Psoas muscle (tissue), 8 donors: ENCODE results near the gene NEURL1. TPM values are rescaled to one million over a fixed set of nuclear protein-coding genes. Genes with fewer than 3 reads are reported as not detected.

Experiments
- ATAC-seq, 4 donors: fragments of 200-7000 bp; cut with Tn5 transposase; one replicate each; pipeline ENCODE4 v1.9.1; 2020; ENCODE audit warnings: moderate library complexity in 3 of 4, mild to moderate bottlenecking in 2 of 4
- DNase-seq, 2 donors: peaks; one replicate each; pipeline ENCODE4 v3.0.0-alpha.2; 2020
- H3K27ac ChIP-seq: fragments of 200-600 bp; one replicate; pipeline ENCODE4 v1.8.0; 2022
- H3K27me3 ChIP-seq, 3 donors: fragments of 200-600 bp in 1 of 3; one replicate each; pipeline versions ENCODE4 v1.6.1 to v1.8.0; 2013 to 2022; ENCODE audit warnings: low read length in 2 of 3, mild to moderate bottlenecking in 2 of 3, moderate library complexity in 1 of 3; ENCODE audit not compliant: insufficient read depth in 3 of 3
- H3K36me3 ChIP-seq, 2 donors: fragments of 200-600 bp in 1 of 2; one replicate each; pipeline versions ENCODE4 v1.6.1 to v1.8.0; 2013 to 2022; ENCODE audit warnings: low read depth in 1 of 2, mild to moderate bottlenecking in 1 of 2, moderate library complexity in 1 of 2; ENCODE audit not compliant: insufficient read depth in 1 of 2
- H3K4me1 ChIP-seq: fragments of 200-600 bp; one replicate; pipeline ENCODE4 v1.8.0; 2022
- H3K4me3 ChIP-seq: fragments of 200-600 bp; one replicate; pipeline ENCODE4 v1.8.0; 2022; ENCODE audit warnings: mild to moderate bottlenecking
- H3K9me3 ChIP-seq: fragments of 200-600 bp; one replicate; pipeline ENCODE4 v1.8.0; 2022
- WGBS, 3 donors: extraction: QIAGEN DNeasy Blood & Tissue Kit; methylation state at CpG; one replicate each; pipeline versions ENCODE4 v1.1.6 to v1.1.7; 2013; 5-methylcytosine and 5-hydroxymethylcytosine counted together
- intact Hi-C, 2 donors: fragments of 100-400 bp; cut with DNase I; formaldehyde crosslinking; loops; one replicate each; pipeline versions ENCODE4 v1.11.0 to v1.14.2; 2022
- polyA plus RNA-seq, 3 donors: library from polyadenylated mRNA; stranded (reverse); fragments of 200-250 nt; gene quantifications; one replicate each; pipeline ENCODE4 v1.2.3, GENCODE V29; 2013
- total RNA-seq, 4 donors: library from RNA; stranded (reverse); fragmentation: NEBNext Ultra II Directional in 2 of 4; extraction: Animal tissue kit (Norgen Biotek cat#: 25700) in 2 of 4; gene quantifications; one replicate each; pipeline versions ENCODE4 v1.2.1 to v1.2.4, GENCODE V29; 2021 to 2023
- TF ChIP-seq, protein P1 (sequence below): fragments of 200-600 bp; IDR thresholded peaks from one replicate; pipeline ENCODE4 v1.8.0; 2022; ENCODE audit warnings: antibody characterized with exemption
- donor health status: healthy with polysubstance abuse.
- donor health status: DM: no; HTN: no; CAD: no; lungs with moderate emphysema.
- donor health status: Bipolar disorder and iron deficiency.
- donor health status: healthy.
- donor health status: DM: yes; HTN: yes; CAD: no.
- donor health status: DM: no; HTN: no; CAD: no.
- donor health status: DM: no; HTN: no; CAD: no.
- donor health status: DM: yes; HTN: yes; CAD: no.

NEURL1 gene
- total and polyA plus RNA-seq, 7 donors: 10.9 to 103 (median 66.6) TPM

GRCh38 chr10:103455235-103455634, 38.3 kb upstream of the NEURL1 start:
- DNase-seq: peak in 1 of 2 donors; percentile 38
- no peak for ATAC-seq
- no peaks in the 10 kb centered on the region for H3K36me3 ChIP-seq
- TF ChIP-seq, protein P1, sequence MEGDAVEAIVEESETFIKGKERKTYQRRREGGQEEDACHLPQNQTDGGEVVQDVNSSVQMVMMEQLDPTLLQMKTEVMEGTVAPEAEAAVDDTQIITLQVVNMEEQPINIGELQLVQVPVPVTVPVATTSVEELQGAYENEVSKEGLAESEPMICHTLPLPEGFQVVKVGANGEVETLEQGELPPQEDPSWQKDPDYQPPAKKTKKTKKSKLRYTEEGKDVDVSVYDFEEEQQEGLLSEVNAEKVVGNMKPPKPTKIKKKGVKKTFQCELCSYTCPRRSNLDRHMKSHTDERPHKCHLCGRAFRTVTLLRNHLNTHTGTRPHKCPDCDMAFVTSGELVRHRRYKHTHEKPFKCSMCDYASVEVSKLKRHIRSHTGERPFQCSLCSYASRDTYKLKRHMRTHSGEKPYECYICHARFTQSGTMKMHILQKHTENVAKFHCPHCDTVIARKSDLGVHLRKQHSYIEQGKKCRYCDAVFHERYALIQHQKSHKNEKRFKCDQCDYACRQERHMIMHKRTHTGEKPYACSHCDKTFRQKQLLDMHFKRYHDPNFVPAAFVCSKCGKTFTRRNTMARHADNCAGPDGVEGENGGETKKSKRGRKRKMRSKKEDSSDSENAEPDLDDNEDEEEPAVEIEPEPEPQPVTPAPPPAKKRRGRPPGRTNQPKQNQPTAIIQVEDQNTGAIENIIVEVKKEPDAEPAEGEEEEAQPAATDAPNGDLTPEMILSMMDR: no peak
- intact Hi-C loops: no loop called here
- 77 to 78% (median 77%) methylated on average over 22 to 25 of the region's 25 CpGs for WGBS, 3 donors
- H3K9me3 ChIP-seq: no peaks in the 10 kb centered on the region
- H3K27ac ChIP-seq: no peak overlapping the region
- H3K27me3 ChIP-seq: peaks cover 0 to 7% (median 0%) of the 10 kb centered on the region in 3 donors
- no peak overlapping the region for H3K4me3 ChIP-seq
- H3K4me1 ChIP-seq: peaks cover 5% of the 10 kb centered on the region

GRCh38 chr10:103456074-103456660, 37.3 kb upstream of the NEURL1 start:
- Histone ChIP-seq H3K4me1 (no peaks in the 10 kb centered on the region), H3K27ac (no peak overlapping the region), H3K9me3 (no peaks in the 10 kb centered on the region), H3K36me3 (no peaks in the 10 kb centered on the region), H3K4me3 (no peak overlapping the region), H3K27me3 (peaks cover 0 to 7% (median 0%) of the 10 kb centered on the region in 3 donors)
- ATAC-seq (no peak), DNase-seq (no peak)
- intact Hi-C loops: no loop called here
- TF ChIP-seq, protein P1: no peak
- WGBS, 3 donors: 87 to 95% (median 90%) methylated on average over 9 of the region's 9 CpGs

DNA sequence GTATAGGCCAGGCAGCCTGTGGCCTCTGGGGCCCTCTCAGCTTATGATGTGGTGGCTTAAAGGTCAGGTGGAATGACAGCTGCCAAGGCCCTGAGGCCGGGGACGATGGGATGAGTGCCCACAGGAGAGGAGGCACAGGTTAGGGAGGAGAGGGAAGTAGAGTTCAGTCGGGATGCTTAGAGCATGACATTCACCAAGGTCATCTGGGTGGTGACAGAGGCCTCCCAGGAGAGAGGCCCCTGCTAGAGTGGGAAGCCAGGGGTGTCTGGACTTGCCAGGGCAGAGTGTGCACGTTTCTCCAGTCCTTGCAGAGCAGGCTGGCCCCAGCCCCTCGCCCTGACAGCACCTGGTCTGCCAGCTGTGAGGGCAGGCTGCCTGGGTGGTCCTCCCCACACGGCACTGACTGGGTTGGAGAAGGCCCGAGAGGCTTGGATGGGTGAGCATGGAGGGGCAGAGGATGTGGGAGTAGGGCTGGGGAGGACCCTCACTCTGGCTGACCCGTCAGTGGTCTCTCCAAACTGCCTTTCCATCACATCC, 36.3 kb upstream of the NEURL1 start:
- DNase-seq (no peak), ATAC-seq (no peak)
- TF ChIP-seq, protein P1: no peak
- Histone ChIP-seq H3K9me3 (no peaks in the 10 kb centered on the region), H3K4me1 (no peaks in the 10 kb centered on the region), H3K36me3 (no peaks in the 10 kb centered on the region), H3K4me3 (no peak overlapping the region), H3K27me3 (peaks cover 0 to under 1% (median 0%) of the 10 kb centered on the region in 3 donors), H3K27ac (no peak overlapping the region)
- WGBS, 3 donors: 59 to 83% (median 75%) methylated on average over 8 of the region's 8 CpGs
- intact Hi-C loops: no loop called here

DNA sequence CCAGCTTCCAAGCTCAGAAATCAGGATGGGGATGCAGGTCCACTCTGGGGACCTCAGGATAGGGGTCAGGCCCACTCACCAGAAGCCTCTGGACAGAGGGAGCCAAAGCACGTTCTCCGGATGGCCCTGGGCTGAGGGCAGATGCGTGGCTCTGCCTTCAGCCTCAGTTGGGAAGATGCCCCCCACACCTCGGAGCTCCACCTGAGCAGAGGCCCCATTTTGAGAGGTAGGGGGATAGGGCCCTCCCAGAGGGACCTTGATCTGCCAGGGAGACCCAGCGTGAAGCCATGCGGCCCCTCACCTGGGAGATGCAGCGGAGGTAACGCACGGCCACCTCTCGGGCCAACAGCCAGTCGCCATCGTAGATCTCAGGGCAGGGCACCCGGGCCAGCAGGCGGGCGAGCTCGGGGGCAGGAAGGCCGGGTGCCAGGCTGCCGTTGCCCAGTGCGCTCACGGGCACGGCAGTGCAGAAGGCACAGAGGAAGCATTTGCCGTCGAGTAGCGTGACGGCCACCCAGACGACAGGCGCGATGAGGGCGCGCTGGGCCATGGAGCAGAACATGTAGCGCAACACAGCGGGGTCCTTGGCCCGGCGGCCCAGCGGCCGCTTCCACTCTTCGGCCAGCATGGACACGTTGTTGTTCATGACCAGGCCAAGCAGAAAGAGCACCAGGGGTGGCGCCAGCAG, 35.5 kb upstream of the NEURL1 start:
- H3K4me3 ChIP-seq: no peak overlapping the region
- DNase-seq (peak in 1 of 2 donors; percentile 46), ATAC-seq (no peak)
- no peaks in the 10 kb centered on the region for H3K9me3 ChIP-seq
- intact Hi-C loops: no loop called here
- no peaks in the 10 kb centered on the region for H3K27me3 ChIP-seq
- WGBS, 3 donors: 95 to 98% (median 95%) methylated on average over 39 of the region's 39 CpGs
- TF ChIP-seq, protein P1: no peak
- no peak overlapping the region for H3K27ac ChIP-seq
- no peaks in the 10 kb centered on the region for H3K4me1 ChIP-seq
- H3K36me3 ChIP-seq: no peaks in the 10 kb centered on the region
